GM21447 (cell line): Measurements from ENCODE around the gene MECP2.

ENCODE experiments used
- ATAC-seq: cut with Tn5 transposase; IDR thresholded peaks from one replicate; pipeline ENCODE4 v1.9.1; 2021; ENCODE audit not compliant: unreplicated experiment

MECP2 gene

DNA sequence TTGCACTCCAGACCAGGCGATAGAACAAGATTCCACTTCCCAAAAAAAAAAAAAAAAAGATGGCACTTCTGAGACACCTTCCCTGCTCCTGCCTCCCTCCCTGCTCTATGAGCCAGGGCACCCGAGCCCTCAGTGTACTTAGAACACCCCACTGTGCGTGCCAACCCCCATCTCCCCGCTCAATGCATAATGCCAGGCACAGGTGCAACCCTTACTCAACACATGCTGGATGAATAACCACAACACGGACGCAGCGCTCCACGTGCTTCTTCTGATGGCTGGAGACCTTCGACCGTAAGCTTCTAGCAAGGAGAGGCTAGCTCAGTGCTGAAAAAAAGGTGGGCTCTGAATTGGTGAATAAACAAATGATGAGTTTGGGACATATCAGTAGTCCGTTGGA lies 57.9 kb downstream of the MECP2 start:
- ATAC-seq: no peak

DNA sequence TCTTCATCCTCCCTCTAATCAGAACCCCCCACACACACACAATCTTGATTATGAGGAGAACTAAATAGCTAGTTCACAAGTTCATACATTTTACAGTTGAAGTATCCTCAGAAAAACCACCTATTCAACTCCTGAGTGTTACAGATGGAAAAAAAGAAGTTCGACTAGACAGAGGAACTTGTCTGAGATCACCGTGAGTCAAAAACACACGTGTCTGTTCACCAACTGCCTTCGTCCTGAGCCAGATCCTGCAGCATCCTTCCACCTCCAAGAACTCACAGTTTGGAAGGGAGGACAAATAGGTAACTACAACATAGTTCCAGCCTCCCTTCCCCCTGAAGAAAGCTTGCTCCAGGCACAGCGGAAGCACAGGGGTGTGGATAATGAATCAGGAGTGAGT lies 58.9 kb downstream of the MECP2 start:
- no peak for ATAC-seq

DNA sequence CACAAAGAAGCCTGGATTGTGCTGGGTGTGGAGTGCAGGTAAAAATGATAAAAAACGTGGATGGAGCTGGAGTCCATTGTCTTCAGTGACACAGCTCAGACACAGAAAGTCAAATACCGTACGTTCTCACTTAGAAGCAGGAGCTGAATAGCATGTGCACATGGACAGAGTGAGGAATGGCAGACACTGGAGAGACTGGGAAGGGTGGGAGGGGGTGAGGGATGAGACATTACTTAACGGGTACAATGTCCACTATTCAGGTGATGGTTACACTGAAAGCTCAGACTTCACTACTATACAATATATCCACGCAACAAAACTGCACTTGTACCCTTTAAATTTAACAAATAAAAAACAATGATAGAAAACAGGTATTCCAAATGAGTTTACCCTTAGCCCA lies 59.8 kb downstream of the MECP2 start:
- ATAC-seq: no peak

DNA sequence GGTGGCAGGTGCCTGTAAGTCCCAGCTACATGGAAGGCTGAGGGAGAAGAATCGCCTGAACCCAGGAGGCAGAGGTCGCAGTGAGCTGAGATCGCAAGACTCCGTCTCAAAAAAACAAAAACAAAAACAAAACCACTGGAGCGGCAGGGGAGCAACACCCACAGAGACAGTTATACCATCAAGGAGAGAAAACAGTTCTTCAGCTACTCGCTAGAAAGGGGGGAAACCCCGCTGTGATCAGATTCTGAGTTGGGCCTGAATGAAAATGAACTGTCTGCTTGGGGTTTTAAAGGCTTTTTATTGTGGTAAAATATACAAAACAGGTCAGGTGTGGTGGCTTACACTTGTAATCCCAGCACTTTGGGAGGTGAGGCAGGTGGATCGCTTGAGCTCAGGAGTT lies 61.0 kb downstream of the MECP2 start:
- ATAC-seq: no peak

GRCh38 chrX:154033848-154034247 lies 63.7 kb downstream of the MECP2 start:
- ATAC-seq: no peak

DNA sequence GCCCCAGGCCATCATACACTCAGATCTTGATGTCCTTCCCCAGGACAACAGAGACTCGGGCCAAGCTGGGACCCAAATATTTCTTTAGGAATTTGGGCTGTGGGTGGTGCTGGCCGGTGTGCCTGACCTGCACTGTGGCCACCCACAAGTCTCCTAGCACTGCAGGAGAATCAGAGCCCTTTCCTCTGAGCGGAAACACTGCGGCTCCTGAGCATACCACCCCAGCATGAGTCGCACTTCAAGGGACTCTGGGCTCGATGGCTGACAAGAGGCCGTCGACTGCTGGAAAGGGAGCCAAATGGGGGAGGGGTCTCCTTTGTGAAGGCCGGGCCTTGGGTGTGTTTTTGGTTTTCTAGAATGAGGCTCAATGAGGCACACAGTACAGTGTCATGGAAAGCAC lies 64.9 kb downstream of the MECP2 start:
- no peak for ATAC-seq

GRCh38 chrX:154032160-154032559 lies 65.4 kb downstream of the MECP2 start:
- no peak for ATAC-seq

- ATAC-seq: no peak
These were observed 66.7 kb downstream of the MECP2 start for GRCh38 chrX:154030715-154031305.

DNA sequence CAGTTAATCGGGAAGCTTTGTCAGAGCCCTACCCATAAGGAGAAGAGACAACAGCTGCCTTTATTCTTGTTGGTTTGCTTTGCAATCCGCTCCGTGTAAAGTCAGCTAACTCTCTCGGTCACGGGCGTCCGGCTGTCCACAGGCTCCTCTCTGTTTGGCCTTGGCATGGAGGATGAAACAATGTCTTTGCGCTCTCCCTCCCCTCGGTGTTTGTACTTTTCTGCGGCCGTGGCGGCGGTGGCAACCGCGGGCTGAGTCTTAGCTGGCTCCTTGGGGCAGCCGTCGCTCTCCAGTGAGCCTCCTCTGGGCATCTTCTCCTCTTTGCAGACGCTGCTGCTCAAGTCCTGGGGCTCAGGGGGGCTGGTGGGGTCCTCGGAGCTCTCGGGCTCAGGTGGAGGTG lies 67.3 kb downstream of the MECP2 start:
- no peak for ATAC-seq

- no peak for ATAC-seq
These were observed 68.1 kb downstream of the MECP2 start for GRCh38 chrX:154029439-154029838.

- ATAC-seq: no peak
These were observed 68.9 kb downstream of the MECP2 start for GRCh38 chrX:154028502-154029184.

GRCh38 chrX:154027986-154028385 lies 69.5 kb downstream of the MECP2 start:
- ATAC-seq: no peak

DNA sequence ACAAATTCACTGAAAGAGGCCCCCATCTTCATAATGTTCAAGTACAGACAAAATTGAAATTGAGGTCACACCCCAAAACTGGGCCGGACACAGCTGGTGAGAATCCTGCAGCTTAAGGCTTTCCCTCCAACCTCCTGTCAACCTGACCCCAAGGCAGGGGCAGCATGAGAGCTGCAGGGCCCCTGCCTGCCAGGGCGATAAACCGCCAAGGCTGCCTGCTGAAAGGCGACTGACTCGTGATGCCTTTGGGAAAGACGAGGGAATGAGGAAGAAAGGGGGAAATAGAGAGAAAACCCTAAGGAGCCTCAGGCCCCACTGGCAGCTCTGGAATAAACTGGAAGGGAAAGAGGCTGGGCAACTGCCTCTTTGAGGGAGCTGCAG lies 70.5 kb downstream of the MECP2 start:
- ATAC-seq: no peak

DNA sequence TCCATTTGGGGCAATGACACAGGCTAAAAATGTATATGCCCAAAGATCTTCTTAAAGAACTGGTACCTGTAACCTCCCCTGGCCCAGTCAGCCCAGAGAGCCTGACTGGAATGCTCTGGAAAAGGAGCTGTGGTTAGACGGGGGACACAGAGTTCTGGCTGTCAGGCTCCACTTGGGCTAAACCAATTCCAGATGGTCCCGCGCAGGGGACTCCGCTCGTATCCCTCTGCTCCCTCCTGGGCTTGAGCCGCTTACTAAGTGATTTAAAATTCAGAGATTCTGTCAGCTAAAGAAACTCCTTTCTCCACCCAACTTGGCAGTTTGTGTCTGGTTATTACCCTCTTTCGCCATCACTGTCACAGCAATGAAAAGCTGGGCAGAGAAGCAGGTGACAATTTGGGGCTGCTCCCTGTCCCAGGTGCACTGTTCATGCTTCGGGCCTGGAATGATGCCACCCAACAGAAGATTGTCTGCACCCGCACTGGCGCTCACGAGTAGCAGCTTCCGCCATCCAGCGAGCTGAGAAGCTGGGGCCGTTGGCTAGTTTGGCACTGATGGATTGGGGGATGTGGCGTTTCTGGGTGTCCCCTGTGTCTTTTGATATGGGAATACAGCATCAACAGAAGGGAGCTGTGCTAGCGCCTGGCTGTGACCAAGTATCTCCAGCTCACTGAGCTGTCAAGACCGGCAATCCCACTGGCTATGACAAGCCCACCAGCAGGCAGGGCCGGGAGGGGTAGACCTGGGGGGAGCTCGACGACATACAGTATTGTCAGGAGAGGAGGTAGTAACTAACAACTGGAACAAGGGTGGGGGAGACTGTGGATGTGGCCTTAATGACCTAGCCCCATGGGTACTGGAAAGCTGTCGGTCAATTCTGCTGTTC lies 71.1 kb downstream of the MECP2 start:
- ATAC-seq: no peak

DNA sequence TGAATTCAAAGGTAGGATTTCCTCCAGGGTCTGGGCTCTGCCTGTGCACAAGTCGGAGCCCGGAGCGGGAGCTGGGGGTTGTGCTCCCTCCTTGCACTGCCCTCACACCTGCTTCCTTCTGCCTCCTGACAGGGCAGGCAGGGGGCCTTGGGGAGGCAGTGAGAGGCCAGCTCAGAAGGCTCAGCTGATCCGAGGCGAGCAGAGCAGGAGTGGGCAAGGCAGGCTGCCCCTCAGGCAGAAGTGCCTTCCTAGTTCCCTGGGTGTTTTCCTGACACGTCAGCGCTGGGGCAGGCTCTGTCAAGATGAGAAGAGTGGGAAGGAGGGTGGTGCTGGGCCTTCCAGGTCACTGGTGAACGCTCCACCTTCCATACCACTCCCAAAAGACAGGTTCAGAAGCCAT lies 72.3 kb downstream of the MECP2 start:
- ATAC-seq: no peak

- no peak for ATAC-seq
These were observed 73.2 kb downstream of the MECP2 start for GRCh38 chrX:154024271-154024670.

GRCh38 chrX:154023276-154024000 lies 74.1 kb downstream of the MECP2 start:
- ATAC-seq: no peak

DNA sequence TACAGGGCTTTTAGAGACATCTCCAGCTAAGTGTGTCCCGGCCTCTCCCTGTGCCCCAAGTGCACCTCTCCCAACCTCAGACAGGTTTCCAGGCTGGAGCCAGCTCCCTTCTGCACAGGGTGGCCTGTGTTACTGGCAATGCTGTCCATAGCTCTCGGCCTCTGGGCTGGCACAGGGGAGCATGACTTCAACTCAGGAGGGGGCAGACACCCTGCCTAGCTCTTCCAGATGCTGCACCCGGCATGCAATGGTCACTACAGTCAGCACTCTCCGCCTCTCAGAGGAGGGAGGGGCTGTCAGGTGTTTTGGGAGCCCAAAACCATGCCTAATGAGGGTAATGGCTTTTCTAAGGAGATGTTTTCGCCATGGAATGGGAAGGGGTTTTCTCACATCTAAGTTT lies 75.4 kb downstream of the MECP2 start:
- no peak for ATAC-seq

DNA sequence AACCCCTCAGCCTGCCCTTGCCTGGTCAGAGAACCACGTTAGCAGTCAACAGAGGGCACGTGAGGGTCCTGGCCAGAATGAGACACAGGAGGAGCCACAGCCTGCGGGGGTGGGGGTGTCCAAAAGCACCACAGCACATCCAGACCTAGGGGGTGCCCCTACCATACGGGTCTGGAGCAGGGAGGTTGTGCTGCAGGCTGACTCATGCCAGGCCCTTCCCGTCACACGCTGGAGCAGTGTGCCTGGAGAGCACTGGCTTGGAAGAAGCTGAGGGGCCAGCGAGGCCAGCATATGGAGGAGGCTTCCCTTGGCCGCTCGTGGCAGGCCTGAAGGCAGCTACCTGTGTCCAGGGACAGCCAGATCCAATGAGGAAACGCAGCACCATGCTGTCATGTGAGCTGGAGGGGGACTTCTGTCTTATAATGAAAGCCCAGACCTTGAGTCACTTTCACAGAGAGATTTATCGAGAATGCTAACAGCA lies 76.3 kb downstream of the MECP2 start:
- no peak for ATAC-seq

GRCh38 chrX:154020536-154021115 lies 76.9 kb downstream of the MECP2 start:
- ATAC-seq: peak; percentile 19
